ENCODE data around the gene SVIL.
"Not testable (repeated sequence)": the region's sequence is repeated elsewhere in the genome, so short reads cannot be mapped to it uniquely, and the experiment has no call there.

SVIL gene

DNA sequence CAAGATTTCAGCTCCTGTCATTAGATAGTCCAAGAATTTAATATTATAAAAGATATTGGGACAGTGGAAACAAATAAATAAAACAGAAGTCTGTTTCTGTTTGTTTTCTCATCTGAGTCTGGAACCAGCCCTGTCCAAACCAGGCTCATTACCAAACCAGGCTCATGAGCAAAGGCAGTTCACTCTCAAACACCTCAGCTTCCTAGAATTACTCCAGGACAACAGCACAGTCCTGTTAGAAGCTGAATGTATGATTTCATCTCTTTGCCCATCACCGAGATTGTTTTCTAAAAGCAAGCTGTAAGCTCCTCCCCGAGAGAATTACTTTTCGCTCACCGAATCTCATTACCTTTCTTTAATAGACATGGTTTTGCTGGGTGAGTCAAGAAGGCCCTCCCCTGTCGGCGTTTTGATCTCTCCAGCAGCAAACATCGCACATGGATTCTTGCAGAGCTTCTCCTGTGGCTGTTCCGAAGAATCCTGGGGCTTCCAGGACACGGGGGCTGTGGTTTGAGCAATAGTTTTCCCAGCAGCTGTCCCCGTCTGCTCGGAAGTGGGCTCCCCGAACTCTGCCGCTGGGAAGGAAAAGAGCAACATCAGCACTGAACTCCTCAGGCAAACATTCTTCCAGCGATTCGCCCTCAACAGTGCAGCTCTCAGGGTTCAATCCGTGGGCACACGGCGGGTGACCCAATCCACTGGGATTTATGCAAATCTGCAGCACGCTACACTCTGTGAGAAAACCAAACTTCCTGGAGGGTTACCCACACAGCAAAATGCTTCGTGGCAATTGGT is 112.5 kb downstream of the SVIL start:
- in situ Hi-C loops (cut with MboI; ENCODE audit: low pct_unique_long_range_greater_than_20kb, low sequenced_read_pairs, unreplicated experiment) = no loop called here
- no peak for DNase-seq (ENCODE audit: low spot score)

DNA sequence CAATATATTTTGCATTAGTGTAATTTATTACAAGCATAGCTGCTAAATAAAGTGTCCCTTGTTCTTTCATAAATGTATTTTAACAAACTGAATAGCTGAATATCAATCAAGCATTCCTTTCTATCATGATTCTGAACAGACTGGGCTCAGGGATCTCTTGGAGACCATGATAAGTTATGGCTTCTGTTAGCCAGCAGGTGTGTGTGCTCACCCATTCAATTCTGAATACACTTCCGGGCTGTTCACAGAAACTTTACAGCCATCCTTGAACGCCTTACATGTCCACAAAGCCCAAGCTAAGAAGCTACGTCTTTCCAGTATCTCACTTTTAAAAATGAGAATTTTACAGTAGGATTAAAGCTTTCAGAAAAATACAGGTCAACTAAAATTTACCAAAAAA is 115.1 kb downstream of the SVIL start:
- no peak for DNase-seq (ENCODE audit: low spot score)
- TF ChIP-seq, protein P1, sequence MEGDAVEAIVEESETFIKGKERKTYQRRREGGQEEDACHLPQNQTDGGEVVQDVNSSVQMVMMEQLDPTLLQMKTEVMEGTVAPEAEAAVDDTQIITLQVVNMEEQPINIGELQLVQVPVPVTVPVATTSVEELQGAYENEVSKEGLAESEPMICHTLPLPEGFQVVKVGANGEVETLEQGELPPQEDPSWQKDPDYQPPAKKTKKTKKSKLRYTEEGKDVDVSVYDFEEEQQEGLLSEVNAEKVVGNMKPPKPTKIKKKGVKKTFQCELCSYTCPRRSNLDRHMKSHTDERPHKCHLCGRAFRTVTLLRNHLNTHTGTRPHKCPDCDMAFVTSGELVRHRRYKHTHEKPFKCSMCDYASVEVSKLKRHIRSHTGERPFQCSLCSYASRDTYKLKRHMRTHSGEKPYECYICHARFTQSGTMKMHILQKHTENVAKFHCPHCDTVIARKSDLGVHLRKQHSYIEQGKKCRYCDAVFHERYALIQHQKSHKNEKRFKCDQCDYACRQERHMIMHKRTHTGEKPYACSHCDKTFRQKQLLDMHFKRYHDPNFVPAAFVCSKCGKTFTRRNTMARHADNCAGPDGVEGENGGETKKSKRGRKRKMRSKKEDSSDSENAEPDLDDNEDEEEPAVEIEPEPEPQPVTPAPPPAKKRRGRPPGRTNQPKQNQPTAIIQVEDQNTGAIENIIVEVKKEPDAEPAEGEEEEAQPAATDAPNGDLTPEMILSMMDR (IDR thresholded peaks at IDR 0.05; ENCODE audit: extremely low read depth, insufficient read depth, missing control alignments) = no peak
- in situ Hi-C loops (cut with MboI; ENCODE audit: low pct_unique_long_range_greater_than_20kb, low sequenced_read_pairs, unreplicated experiment) = no loop called here

More for the DNA sequence above, 112.5 kb downstream of the SVIL start:
- TF ChIP-seq, protein P1 (IDR thresholded peaks at IDR 0.05; ENCODE audit: extremely low read depth, insufficient read depth, missing control alignments) = no peak

DNA sequence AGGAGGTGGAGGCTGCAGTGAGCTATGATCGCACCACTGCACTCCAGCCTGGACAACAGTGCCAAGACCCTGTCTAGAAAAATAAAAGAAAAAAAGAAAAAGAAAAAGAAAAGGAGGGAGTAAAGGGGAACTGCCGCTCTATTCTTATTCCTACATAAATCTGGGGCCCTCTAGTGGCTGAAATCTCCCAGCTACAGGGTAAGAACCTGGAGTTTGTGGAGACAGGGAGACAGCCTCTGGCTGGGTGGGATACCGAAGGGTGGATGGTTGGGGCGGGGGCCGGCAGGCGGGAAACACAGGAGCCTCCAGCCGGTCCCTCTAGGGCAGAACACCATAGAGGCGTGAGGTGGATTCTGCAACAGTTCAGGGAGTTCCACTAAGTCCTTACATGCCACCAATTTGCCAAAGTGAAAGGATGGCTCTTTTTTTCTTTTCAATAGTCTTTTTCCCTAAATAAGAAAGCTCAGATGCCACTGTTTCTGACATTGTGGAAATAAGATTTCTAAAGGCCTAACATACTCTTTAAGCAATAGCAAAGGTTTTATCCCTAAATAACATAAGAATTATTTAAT is 117.3 kb downstream of the SVIL start:
- DNase-seq (ENCODE audit: low spot score) = peak; percentile 39

DNA sequence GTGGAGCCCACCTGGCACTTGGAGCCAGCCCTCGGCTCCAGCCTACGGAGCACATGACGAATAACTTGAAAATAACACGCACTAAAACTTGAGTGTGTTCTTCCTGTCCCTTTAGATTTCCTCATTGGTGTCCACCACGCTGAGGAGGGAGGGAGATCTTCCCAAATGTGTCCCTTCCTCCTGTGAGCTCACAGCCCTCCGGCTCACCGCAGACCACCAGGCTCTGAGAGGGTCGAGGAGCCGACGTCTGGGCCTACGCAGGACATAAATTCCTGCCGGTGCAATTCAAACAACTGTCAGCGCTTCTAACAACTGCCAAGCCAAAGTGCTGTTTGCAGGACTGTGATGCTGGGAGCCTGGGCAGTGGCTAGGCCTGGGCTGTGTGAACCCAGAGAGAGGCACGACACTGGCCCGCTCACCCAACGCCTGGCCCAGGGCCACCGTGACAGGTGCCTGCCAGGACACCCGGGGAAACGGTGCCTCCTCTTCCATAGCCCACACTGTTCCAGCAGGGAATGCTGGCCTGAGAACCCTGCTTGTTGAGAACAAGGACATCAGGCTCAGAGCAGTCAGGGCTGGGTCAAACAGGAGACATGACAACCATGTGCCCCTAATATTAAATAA is 118.3 kb downstream of the SVIL start:
- in situ Hi-C loops (cut with MboI; ENCODE audit: low pct_unique_long_range_greater_than_20kb, low sequenced_read_pairs, unreplicated experiment); DNase-seq (ENCODE audit: low spot score): not testable (repeated sequence)

More for the DNA sequence above, 117.3 kb downstream of the SVIL start:
- TF ChIP-seq, protein P1 (IDR thresholded peaks at IDR 0.05; ENCODE audit: extremely low read depth, insufficient read depth, missing control alignments) = peak; percentile 57
- in situ Hi-C loops (cut with MboI; ENCODE audit: low pct_unique_long_range_greater_than_20kb, low sequenced_read_pairs, unreplicated experiment) = no loop called here

DNA sequence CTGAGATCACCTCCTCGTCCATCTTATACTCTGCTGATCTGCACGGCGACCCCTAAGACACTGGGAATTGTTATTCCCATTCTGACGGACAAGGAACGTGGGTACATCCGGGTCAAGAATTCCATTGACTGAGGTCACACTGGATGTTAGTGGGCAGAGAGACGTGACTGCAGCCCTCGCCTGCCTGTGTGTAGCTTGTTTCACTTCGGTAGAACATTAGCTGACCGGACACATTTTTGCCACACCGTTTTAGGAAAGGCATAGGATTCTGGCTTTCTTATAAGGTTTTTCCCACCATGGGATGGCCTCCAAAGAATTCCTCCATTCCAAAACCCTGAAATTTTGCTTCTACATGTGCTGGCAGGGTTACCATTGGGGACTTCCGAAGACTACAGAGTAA is 118.9 kb downstream of the SVIL start:
- DNase-seq (ENCODE audit: low spot score); in situ Hi-C loops (cut with MboI; ENCODE audit: low pct_unique_long_range_greater_than_20kb, low sequenced_read_pairs, unreplicated experiment): not testable (repeated sequence)

DNA sequence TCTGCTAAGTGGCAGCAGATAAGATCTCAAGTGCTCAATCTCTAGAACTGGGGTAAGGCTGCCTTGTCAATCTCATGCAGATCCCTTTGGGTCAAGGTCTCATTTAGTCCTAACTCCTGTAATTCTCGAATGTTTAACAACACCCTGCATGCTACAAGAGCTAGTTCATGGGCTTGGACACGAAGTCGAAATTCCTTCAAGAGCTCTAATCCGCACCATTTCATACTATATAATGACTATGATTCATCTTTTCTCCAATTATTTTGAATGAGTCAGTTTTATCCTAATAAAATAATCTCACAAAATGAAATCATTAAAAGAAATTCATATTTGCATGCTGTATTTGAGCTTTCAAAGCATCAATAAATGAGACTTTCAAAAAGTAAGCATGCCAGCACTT is 119.7 kb downstream of the SVIL start:
- in situ Hi-C loops (cut with MboI; ENCODE audit: low pct_unique_long_range_greater_than_20kb, low sequenced_read_pairs, unreplicated experiment); DNase-seq (ENCODE audit: low spot score): not testable (repeated sequence)

GRCh38 chr10:29514306-29514705 is 120.5 kb downstream of the SVIL start:
- in situ Hi-C loops (cut with MboI; ENCODE audit: low pct_unique_long_range_greater_than_20kb, low sequenced_read_pairs, unreplicated experiment) = no loop called here
- no peak for DNase-seq (ENCODE audit: low spot score)
- TF ChIP-seq, protein P1 (IDR thresholded peaks at IDR 0.05; ENCODE audit: extremely low read depth, insufficient read depth, missing control alignments) = no peak

DNA sequence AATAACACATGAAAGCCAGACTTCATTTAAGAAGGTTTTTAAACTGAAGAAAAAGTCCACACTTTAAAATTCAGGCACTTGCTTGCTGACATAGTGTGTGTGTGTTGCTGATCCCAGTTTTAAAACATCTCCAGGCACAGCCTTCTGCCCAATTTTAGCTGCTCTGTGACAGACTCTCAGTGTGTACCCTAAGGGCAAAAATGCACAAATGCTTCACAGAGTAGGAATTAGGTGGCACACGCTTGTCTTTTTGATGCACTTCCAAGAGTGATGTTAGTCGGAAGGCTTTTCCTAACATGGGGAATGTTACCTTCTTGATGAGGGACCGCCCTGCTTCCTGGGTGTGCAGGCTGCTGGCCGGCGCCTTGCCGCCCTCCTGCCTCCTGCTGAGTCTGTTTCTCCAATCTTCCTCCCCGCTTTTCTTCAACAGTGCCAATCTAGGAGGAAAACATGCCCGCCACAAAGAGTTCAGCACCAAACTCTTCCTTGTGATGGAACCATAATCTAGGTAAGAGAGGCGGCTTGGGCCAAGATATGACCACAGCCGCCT is 122.3 kb downstream of the SVIL start:
- in situ Hi-C loops (cut with MboI; ENCODE audit: low pct_unique_long_range_greater_than_20kb, low sequenced_read_pairs, unreplicated experiment) = no loop called here

GRCh38 chr10:29511806-29512205 is 123.0 kb downstream of the SVIL start:
- in situ Hi-C loops (cut with MboI; ENCODE audit: low pct_unique_long_range_greater_than_20kb, low sequenced_read_pairs, unreplicated experiment); DNase-seq (ENCODE audit: low spot score): not testable (repeated sequence)

More for the DNA sequence above, 122.3 kb downstream of the SVIL start:
- no peak for DNase-seq (ENCODE audit: low spot score)
- TF ChIP-seq, protein P1 (IDR thresholded peaks at IDR 0.05; ENCODE audit: extremely low read depth, insufficient read depth, missing control alignments) = no peak

DNA sequence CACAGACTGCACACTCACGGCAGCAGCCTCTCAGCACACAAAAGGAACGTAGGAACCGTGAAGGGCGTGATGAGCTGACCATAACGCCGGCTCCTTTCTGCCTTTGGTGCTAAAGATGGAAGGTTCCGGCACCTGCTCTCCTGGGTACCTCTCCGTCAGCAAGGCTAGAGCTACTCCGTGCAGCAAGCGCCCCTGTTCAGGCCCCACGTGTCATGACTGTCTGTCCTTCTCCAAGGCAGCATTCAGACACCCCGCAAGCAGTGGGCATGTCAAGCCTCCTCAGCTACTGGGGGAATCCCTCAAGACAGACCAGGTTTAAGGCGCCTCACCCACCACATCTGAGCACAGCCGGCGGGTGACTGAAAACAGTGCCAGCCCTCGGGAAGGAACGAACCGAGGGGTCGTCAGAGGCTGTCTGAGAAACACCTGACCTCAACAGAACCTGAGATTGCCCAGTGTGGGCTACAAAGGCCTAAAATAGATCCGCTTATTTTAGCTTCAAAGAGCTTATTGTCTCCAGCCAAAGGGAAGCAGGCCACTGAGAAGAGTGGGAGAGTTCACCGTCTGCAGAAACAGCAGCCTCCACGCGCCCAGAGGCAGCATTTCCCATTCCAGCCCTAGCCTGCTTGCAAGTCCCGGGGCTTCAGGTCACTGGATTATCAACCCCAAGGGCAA is 124.2 kb downstream of the SVIL start:
- in situ Hi-C loops (cut with MboI; ENCODE audit: low pct_unique_long_range_greater_than_20kb, low sequenced_read_pairs, unreplicated experiment); DNase-seq (ENCODE audit: low spot score): not testable (repeated sequence)
